HG03571 (cell line): ENCODE results near the gene ADAP1.
"Not testable (repeated sequence)": the region's sequence is repeated elsewhere in the genome, so short reads cannot be mapped to it uniquely, and the experiment has no call there.

ENCODE experiments used
- ATAC-seq: cut with Tn5 transposase; IDR thresholded peaks from one replicate; pipeline ENCODE4 v1.9.1; 2021; ENCODE audit not compliant: unreplicated experiment

Gene ADAP1, protein sequence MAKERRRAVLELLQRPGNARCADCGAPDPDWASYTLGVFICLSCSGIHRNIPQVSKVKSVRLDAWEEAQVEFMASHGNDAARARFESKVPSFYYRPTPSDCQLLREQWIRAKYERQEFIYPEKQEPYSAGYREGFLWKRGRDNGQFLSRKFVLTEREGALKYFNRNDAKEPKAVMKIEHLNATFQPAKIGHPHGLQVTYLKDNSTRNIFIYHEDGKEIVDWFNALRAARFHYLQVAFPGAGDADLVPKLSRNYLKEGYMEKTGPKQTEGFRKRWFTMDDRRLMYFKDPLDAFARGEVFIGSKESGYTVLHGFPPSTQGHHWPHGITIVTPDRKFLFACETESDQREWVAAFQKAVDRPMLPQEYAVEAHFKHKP

DNA sequence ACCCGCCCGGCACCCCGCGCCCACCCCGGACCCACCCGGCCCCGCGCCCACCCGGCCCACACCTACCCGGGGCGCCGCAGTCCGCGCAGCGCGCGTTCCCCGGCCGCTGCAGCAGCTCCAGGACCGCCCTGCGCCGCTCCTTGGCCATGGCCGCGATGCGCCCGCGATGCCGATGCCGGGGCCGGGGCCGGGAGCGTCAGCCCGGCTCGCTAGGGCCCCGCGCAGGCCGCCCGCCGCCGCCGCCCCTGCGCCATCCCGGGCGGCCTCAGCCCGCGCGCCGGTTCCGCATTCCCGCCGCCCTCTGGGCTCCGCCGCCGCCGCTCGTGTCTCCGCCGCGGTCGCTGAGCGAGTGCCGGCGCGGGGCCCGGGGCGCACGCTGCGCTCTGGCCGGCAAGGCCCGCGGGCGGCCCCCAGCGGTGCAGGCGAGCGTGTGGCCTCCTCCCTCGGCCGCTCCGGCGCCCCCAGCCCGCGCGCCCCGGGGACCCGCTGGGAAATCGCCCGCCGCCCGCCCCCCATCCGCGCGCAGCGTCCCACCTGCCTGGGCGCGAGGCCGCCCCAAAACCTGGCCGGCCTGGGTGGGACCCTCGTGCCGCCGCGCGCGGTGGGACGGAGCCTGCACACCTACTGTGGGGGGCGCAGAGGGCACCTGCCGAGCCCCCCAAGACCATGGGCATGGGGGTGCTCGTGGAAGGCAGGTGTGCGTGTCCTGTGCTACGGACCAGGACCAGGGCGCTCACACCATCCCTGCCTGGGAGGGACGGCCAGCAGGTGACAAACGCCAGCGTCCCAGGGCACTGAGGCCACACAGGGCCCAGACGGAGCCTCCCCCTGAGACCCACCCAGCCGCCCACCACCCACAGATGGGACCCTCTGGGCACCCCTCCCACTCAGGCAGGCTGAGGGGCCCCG is at the start of gene ADAP1:
Gene ADAP1, minus strand, starts transcription at position 351 of the 909 bp plus-strand sequence. Its CDS starts 203 bp downstream, at position 148.
- ATAC-seq: no peak

DNA sequence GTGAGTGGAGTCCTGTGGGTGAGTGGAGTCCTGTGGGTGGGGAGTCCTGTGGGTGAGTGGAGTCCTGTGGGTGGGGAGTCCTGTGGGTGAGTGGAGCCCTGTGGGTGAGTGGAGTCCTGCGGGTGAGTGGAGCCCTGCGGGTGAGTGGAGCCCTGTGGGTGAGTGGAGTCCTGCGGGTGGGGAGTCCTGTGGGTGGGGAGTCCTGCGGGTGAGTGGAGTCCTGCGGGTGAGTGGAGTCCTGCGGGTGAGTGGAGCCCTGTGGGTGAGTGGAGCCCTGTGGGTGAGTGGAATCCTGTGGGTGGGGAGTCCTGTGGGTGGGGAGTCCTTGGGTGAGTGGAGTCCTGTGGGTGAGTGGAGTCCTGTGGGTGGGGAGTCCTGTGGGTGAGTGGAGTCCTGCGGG is 48.0 kb upstream of the ADAP1 start:
- ATAC-seq: not testable (repeated sequence)

DNA sequence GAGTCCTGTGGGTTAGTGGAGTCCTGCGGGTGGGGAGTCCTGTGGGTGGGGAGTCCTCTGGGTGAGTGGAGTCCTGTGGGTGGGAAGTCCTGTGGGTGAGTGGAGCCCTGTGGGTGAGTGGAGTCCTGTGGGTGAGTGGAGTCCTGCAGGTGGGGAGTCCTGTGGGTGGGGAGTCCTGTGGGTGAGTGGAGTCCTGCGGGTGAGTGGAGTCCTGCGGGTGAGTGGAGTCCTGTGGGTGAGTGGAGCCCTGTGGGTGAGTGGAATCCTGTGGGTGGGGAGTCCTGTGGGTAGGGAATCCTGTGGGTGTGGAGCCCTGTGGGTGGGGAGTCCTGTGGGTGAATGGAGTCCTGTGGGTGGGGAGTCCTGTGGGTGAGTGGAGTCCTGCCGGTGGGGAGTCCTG is 47.5 kb upstream of the ADAP1 start:
- not testable (repeated sequence) for ATAC-seq

DNA sequence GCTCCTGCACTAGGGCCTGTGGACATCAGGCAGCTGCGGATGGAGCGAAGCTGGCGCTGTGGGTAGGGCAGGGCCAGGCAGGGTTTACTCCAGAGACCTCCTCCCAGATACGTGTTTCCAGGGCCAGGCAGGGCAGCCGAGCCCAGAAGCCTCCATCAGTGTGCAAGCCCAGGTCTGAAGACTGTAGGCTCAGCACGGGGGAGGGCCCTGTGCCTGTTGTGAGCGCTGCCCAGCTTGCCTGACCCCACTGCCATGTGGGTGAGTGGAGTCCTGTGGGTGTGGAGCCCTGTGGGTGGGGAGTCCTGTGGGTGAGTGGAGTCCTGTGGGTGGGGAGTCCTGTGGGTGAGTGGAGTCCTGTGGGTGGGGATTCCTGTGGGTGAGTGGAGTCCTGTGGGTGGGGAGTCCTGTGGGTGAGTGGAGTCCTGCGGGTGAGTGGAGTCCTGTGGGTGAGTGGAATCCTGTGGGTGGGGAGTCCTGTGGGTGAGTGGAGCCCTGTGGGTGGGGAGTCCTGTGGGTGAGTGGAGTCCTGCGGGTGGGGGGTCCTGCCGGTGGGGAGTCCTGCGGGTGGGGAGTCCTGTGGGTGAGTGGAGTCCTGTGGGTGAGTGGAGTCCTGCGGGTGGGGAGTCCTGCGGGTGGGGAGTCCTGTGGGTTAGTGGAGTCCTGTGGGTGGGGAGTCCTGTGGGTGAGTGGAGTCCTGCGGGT is 46.7 kb upstream of the ADAP1 start:
- not testable (repeated sequence) for ATAC-seq

DNA sequence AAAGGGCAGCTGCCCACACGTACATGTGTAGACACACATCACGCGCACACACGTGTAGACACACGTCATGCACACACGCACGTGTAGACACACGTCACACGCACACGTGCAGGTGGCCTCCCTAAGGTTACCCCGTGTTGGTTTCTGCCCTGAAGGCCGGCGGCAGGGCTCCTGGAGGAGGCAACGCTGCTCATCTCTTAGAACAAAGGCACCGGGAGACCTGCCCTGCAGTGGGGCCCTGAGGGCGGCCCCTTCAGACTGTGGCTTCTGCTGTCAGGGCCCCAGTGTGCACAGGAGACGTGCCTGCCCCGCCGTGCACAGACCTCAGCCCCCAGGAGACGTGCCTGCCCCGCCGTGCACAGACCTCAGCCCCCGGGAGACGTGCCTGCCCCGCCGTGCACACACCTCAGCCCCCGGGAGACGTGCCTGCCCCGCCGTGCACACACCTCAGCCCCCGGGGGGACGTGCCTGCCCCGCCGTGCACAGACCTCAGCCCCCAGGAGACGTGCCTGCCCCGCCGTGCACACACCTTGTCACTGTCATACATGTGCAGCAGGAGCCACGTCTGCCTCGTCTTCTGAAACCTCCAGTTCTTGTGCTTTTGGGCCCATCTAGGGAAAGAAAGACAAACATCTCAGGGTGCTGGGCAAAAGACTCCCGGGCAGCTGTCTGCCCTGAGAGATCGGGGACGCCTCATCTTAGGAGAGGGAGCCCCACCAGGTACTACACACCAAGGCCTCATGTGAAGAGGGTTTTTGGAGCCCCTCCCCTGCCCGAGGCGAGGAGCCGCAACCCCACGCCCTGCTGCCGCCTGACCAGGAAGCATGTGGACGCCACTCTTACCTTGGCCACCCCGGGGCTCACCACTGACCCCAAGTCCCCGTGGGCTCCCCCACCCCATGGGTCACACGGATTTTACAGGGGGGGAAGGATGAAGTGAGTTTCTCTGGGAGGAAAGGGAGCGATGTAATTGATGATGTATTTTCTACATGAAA is 45.8 kb upstream of the ADAP1 start:
- ATAC-seq: peak; percentile 41

DNA sequence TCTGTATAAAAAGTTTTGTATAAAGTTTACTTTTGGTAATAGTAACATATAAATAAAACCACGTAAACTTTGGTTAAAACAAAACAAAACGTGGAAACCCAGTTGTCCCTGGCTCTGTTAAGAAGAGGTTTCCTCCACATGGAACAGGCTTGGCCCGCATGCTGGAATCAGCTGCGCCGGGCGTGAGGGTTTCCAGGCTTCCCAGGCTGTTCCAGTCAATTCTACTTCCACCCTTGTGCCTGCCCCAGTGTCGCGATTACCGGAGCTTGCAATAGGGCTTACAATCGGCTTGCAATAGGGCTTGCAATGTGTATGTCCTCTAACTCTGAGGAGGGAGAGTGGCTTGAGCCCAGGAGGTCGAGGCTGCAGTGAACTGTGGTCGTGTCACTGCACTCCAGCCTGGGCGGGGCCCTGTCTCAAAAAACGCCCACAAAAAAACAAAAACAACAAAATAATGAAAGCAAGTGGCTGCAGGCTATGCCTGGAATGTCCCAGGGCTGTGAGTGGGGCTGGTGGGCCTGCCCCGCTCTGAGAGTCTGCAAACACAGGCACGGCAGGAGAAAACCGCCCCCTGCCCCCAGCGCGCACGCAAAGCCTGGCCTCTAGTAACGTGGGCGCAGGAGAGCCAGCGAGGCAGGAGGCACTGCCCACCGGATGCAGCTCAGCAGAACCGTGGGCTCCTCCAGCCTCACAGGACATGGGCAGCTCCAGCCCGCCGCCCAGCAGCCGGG is 44.8 kb upstream of the ADAP1 start:
- no peak for ATAC-seq

DNA sequence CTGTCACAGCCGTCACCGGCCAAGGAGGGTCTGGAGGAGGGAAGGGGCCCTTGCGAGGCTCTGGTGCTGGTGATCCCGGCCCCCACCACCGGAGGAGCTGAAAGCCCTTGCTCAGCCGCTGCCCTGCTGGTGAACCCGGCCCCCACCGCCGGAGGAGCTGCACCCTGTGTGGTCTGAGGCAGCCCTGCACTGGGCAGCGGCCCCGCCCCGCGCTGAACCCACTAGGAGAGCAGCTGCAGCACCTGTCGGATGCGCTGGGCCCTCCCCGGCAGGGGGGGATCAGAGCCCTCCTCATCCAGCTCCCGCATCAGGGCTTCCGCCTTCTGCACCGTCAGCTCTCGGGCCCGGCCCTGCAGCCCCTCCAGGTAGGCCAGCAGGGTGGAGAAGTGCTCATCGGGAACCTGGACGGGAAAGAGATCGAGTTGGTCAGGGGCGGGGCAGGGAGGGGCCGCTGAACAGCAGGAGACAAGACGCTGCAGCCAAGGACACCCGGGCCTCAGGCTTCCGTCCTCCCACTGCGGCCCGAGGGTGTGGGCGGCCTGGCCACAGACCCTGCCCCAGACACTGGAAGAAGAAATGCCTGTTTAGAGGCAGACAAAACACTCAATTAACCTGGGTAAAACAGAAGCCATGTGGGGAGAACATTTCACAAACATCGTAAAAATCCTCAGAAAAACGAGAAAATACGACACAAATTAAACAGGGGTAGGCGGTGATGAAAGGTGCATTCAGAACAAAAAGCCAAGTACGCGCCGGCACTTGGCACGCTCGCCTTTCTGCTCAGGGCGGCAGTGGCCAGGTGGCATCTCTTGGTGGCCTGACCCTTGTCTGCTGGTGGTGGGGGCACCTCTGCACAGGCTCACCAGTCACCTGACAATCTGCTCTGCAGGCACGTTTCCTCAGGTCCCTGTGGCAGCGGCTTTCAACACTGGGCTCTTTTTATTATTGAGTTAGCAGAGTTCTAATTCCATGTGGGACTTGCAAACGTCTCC is 43.2 kb upstream of the ADAP1 start:
- no peak for ATAC-seq

DNA sequence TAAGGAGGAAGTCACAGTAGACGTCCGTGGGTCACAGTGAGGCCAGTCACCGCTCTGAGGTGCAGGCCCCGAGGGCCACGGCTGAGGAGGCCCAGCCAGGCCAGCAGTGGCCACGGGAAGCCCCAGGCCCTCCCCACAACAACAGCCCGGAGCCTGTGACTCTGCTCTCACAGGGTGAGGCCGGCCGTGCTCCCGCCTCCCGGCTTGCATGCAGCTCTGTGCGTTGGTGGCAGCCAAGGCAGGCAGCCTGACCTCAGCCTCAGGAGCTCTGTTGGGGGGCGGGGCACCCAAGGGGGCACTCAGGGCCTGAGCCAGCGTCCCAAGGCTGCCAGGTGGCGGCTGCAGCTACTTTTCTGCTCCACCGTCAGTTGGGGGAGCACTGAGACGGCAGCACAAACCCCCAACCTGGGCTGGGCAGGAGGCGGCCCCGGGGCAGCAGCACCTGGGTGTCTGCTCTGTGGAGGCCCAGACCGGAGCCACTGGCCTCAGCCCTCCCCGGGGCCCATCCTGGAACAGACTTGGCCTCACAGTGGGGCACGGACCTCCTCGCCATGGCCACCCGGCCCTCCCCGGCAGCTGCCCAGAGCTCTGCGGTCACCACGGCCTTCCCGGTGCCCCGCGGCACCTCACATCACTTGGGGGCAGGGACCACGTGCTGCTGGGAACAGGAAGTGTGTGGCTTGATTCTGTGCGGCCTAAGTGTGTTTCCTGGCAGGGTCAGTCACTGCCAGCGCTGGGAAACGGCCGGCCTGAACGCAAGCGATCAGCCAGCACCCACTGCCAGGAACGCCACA is 41.8 kb upstream of the ADAP1 start:
- no peak for ATAC-seq

DNA sequence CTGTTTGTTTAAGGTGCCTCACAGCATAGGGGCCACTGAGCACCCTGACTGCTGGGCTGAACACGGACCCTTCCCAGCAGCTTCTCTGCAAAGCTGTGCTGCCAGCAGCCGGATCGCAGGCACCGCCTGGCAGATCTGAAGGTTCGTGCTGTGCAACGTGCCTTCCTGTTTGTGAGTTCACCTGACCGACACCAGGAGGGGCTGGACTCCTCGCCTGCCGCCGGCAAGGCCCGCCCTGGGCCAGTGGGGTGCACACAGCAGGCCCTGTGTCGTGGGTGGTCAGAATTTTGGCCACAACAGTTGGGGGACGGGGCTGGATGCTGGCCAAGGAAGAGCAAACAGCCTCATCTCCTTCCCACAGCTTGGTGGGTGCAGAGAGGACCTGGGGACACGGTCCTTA is 41.1 kb upstream of the ADAP1 start:
- ATAC-seq: no peak

DNA sequence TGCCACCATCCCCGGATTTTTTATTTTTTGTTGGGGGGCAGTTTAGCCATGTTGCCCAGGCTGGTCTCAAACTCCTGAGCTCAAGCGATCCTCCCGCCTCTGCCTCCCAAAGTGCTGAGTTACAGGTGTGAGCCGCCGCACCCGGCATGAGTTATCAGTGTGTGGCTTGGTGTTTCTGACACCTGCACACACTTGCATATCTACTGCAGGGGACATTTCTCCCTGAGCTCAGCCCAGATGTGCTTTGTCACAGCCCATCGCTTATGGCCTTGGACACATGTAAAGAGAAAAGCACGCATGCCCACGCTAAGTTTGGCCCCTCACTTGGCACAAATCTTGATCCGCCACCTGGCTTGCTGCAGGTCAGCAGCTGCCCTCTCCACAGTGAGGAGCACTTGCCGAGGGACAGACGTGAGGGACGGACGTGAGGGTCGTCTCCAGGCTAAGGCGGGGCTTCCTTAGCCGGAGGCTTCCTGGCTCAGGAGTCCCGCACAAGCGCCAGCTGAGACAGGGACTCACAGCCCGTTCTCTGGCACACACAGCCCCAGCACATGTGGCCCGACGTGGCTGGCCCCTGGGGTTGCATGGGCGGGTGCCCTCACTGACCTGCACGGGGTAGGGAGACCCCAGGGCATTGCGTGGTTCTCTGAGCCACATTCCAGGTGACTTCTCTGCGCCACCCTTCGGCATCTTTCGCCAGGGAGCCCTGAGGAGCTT is 40.3 kb upstream of the ADAP1 start:
- ATAC-seq: no peak

DNA sequence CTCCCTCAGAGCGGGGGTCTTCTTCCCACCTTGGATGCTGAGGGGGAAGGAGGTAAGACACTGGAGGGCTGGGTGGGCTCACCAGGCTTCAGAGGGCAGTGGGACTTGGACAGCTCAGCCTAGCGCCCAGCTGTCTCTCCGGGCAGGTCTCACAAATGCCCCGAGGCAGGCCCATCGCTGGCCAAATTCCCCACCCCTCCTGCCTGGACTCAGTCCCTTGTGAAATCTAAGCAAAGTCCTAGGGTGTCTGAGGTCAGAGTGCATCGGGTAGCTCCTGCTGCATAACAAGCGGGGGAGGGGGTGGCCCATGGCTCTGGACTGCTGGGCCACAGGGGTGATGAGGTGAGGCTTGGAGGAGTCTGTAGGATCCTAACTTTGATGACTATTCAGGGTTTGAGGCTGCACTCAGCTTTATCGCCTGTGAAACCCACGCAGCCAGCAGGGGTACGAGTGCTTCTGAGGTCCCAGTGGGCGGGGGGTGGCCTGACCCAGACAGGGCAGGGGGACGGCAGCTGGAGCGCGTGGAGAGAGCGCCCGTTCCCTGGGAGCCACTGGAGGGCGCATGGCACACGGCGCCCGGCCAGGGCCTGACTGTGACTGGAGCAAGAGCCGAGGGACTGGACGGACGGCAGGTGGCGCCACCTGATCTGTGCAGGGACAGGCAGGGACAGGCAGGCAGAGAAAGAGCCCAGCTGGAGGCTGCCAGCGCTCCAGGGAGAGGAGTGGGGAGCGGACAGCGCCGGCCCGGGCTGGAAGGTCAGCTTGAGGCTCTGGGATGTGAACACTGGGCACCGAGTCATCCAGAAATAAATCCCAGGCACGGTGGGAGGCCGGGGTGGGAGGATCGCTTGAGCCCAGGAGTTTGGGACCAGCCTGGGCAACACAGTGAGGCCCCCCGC is 38.5 kb upstream of the ADAP1 start:
- ATAC-seq: peak; percentile 76

DNA sequence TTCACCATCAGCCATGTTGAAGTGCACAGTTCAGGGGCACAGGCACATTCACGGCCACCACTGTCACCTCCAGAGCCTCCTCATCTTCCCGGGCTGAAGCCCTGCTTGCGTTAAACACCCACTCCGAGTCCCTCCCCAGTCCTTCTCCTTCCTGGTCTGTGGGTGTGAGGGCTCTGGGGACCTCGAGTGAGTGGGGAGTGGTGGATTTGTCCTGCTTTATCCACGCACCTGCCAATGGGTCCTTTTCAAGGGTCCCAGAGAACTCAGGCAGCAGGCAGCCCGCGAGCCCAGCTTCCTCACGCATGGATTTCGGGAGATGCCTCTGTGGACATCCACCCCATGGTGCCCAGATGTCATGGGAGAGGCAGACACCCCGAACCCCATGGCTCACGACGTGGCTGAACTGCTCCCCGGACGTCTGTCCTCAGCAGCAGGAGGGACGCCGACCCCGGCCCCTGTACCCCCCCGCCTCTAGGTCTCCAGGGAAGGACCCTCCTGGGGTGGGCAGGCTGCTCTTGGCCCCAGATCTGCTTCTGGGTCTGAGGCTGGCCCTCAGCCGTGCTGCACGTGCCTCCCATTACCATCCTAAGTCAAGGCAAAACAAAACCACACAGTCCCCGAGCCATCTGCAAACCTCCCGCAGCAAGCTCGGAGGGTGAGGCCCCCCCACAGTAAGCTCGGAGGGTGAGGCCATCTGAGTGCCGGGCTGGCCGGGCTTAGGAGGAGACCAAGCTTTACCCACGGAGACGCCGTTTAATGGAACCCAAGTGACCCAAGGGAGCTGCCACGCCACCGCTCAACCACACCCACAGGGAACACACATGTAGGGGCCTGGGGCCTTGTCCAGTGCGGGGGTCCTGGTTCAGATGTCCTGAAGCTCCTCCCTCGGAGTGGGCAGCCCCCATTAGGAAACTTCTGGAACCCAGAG is 37.5 kb upstream of the ADAP1 start:
- no peak for ATAC-seq

DNA sequence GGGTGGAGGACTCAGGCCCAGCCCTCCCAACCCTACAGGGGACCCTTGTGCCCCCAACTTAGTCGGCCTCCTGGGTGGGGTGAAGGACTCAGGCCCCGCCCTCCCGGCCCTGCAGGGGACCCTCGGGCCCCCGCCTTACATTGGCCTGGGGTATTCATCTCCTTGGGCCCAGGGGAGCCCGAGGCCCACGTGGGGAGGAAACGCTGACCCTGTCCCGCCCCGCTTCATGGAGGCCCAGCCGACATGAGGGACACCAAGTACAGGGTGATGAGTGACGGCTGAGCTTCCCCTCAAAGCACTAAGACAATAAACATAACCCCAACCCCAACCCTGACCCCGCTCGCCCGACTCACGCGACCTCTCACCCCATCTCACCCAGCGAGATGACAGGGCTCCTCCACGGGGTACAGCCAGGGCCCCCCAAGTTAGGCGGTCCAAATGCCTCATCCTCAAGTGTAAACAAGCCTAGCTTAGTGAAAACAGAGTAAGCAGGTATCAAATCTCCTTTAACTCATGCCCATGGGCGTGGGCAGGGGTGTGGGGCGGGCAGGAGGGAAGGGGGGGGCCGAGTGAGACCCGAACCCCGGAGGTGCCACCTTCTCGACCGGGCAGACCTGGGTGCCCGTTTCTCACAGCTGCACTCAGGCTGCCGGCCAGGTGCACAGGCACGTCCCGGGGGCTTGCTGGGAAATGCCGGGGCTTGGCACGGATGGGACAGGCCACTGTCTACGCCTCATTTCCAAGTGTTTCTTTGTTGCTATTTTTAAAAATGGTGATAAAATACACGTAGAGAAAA is 36.7 kb upstream of the ADAP1 start:
- ATAC-seq: no peak

DNA sequence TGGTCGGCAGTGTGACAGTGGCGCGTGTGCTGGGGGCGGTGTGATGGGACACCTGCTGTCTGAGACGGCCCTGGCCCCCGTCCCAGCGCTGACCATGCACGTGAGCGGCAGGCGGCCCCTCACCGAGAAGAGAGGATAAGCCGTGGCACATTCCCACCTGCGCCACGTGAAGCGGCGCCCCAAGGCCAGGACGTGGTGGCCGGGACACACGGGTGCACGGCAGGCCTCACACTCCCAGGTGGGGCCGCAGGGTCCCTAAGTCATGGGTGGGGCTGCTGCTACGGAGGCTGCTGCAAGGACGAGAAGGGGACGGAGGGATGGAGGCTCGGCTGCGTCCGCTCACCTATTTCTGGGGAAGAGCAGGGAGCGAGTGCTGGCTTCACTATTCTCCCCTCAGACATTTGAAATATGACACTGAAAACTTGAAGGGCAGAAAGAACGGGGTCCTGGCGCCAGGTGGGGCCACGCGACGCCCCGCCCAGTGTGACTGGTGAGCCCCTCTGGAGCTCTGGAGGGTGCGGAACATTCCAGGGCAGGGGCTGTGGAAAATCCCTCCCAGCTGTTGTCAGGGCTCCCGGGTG is 36.0 kb upstream of the ADAP1 start:
- no peak for ATAC-seq
